NOMO-1 treated with dmso at 0.1 percent for 144 hours (cell line): ENCODE results near the gene NPIPA8.
"Not testable (repeated sequence)": the region's sequence is repeated elsewhere in the genome, so short reads cannot be mapped to it uniquely, and the experiment has no call there.

Source experiments
- DNase-seq: peaks from one replicate; lab custom pipeline; 2025; ENCODE audit not compliant: unreplicated experiment; lab: John Stamatoyannopoulos, UW

NPIPA8 gene

DNA sequence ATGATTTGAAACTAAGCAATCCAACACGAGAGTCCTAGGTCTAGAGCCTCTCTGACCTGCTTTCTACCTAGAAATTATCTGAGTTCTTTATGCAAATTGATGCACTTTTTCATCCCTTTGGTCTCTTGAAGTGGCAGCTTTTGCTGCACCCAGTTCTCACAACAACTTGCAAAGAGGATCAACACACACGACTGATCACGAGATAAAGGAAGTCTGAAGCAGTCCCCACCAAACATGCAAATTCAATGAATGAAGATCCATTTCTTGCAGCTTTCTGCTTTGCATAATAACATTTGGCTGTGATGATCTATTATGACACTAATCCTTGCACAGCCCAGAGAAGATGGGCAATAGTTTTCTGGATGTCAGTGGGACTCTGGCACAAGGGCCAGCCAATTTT lies 56.2 kb downstream of the NPIPA8 start:
- not testable (repeated sequence) for DNase-seq

DNA sequence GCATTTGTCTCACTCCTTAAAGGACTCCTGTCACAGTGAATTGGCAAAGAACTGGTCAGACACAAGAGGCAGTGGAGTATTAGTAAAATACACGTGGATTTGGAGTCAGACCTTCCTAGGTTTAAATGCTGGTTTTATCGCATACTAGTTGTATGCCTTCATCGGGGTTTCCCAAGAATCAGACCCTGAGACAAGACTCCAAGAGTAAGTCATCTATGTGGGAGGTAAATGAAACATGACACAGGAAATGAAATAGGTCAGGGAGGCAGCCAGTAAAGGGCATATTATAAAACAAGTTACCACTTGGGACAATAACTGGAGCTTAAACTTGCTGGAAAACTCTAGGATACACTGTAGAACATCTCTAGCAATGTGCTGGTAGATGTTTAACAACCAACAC lies 59.8 kb downstream of the NPIPA8 start:
- not testable (repeated sequence) for DNase-seq

DNA sequence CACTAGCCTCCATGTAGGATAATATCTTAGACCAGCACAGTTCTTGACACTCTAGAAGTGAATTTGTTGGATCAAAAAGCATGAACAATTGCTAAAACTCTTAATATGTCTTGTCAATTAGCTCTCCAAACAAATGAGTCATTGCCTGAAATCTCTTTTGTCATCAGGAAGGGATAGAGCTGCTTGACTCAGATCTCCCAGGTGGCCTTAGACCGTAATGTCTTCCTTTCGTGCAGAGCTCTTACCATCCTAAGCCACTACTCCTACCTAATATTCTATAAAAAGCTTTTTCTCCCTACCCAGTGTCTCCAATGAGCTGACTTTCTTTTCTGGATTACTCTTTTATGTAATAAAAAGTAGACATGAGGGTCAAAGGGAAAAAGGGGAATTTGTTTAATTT lies 66.4 kb downstream of the NPIPA8 start:
- DNase-seq = not testable (repeated sequence)
